Retinal pigment epithelial cell (primary cell): ENCODE measurements around the gene PSMB2.
A peak's percentile ranks its signal among the peaks of the same experiment; 100 is the strongest.

Experiments
- DNase-seq: peaks from one replicate; pipeline ENCODE4 v3.0.0-alpha.2; 2010; ENCODE audit warnings: low read depth
- H3K4me3 ChIP-seq: 2 replicates; pipeline ENCODE4 v1.5.1; 2011; ENCODE audit warnings: mild to moderate bottlenecking, low read length, control low read depth, moderate library complexity
- TF ChIP-seq, protein P1 (sequence below): conservative IDR thresholded peaks from 2 replicates; pipeline ENCODE4 v1.5.1; 2011; ENCODE audit warnings: low read depth, low read length, control low read depth, inconsistent platforms

The PSMB2 gene

DNA sequence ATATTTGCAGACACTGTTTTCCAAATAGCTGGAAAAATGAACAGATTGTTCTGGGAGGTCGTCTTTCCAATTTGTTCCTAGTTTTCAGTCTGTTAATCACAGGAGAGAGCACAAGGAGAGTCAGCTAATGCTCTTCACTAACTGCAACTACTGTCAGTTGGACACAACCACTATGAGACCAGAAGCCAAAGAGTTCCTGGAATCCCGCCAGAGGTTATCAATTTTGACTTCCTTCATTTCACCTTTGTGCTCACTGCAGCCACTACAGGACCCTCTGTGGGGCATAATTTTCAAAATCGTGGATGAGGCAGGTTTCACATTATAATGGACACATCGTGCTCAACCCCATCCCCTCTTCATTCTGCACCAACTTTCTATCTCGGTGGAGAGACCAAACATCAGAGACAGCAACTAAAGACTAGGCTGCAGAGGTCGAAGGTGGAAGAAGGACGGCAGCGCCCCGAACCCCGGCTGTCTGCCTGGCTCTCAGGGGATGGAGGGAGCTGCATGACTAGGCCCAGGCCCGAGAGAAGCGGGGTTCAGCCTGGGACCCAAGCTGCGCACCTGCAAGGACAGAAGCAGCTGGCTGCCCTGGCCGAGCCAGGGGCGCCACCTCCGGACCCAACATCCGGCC, 84.7 kb downstream of the PSMB2 start:
- TF ChIP-seq, protein P1, sequence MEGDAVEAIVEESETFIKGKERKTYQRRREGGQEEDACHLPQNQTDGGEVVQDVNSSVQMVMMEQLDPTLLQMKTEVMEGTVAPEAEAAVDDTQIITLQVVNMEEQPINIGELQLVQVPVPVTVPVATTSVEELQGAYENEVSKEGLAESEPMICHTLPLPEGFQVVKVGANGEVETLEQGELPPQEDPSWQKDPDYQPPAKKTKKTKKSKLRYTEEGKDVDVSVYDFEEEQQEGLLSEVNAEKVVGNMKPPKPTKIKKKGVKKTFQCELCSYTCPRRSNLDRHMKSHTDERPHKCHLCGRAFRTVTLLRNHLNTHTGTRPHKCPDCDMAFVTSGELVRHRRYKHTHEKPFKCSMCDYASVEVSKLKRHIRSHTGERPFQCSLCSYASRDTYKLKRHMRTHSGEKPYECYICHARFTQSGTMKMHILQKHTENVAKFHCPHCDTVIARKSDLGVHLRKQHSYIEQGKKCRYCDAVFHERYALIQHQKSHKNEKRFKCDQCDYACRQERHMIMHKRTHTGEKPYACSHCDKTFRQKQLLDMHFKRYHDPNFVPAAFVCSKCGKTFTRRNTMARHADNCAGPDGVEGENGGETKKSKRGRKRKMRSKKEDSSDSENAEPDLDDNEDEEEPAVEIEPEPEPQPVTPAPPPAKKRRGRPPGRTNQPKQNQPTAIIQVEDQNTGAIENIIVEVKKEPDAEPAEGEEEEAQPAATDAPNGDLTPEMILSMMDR, result no peak
- DNase-seq, result no peak
- H3K4me3 ChIP-seq, result peak overlapping the region; percentile 74

DNA sequence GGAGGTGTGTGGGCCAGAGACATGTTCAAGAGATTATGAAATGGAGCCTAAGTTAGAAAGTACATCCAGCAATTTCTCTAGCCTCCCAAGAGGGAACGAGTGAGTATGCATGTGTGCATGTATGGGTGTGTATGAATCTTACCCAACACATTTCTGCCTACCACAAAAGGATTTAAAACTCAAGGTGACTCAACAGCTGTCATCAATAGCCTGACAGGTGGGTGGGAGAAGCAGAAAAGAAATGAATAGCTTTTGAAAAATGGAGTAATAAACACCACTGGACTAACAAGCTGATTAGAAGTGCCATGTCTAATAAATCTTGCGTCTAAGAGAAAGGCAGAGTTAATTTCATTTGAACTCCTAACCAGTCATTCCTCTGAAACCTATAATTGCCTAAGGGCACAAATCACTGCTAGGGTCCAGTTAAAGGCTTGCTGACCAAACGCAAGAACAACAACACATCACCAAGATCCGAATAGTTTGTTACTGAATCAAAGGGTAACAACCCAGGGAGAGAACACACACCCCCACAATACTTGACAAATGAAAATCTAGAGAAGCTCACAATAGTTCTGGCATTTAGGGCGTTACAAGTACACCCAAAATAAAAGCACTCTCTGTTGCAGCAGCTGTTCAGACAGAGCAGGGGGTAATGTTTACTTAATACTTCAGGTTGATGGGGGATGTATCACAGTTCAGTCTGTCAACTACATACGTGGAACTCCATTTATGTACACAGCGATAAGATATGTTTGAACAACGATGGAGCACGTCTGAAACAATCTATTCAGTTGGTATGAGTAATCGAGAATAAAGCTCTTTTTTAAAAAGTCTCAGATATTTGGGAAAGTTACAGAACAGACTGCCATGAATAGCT, 85.5 kb downstream of the PSMB2 start:
- no peak for DNase-seq
- H3K4me3 ChIP-seq, result peak overlapping the region; percentile 74
- TF ChIP-seq, protein P1, result no peak

DNA sequence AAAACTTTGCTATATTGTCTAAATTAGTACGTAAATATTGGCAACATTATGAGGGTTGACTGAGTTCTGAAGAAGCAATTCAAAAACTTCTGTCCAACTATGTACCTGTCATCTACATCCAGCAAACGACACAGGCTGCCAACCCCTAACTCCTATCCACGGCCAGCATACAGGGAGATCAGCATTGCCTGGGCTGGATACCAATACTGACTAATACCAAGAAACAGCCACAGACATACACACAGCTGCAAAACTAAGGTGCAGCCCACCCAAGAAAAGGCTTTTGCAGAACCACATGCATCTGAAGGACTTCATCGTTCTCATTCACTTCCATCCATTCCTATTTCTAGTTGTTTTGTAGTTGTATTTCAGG, 86.1 kb downstream of the PSMB2 start:
- TF ChIP-seq, protein P1, result no peak
- no peak for DNase-seq
- H3K4me3 ChIP-seq, result no peak overlapping the region

DNA sequence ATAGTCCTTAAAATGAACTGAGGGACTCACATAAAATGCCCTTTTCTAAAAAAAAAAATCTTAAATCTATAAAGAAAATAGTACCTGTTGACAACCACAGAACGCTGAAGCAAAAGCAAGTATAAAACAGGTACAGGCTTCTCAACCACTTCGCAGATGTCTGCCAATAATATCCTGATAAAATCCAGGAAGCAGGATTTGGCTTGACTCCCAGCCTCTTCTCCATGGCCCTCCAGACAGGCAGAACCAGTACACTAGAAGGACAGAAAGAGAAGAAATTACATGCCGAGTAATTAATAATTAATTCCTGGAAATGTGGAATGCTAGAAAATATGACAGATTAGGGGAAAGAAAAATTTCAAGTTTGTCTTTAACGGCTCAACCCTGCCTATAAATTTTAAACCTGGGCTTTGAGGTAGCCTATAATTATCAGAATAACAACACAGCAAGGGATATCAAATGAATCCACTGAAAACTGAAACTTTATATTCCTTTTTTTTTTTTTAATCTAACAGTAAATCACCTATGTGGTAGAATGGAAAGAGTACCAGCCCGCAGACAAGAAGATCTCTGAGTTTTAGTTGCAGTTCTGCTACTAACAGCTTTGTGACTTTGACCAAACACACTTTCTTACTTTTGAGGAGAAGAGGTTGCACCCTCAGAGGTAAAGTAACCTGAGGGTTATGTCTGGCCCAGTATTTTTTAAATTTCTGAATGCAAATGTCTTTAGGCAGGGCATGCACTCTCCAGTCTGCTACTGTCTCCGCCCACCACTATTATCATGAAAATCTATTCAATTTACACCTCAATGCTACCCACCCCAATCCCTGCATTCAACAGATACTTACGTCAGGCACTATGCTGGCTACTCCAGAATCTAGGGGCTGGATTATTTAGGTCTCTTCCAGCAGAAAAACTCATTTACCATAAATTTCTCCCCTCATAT, 86.8 kb downstream of the PSMB2 start:
- no peak overlapping the region for H3K4me3 ChIP-seq
- DNase-seq, result no peak
- TF ChIP-seq, protein P1, result no peak

DNA sequence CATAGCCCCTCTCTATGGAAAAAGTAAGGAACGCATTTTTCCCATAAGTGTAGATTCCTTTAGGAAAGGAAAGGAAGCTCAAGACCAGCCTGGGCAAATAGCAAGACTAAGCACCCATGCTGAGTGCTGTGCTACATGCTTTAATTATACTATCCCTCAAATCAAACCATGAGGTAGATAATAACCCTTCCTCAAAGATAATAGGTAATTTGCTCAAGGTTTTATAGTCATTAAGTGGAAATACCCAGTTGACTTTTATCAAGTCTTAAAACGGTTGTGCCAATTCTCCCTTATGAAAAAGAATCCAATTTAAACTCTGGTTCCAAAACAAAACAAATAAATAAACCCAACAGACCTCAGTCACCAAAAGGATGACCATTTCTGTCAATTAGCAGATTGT, 87.5 kb downstream of the PSMB2 start:
- TF ChIP-seq, protein P1, result no peak
- H3K4me3 ChIP-seq, result no peak overlapping the region
- no peak for DNase-seq
